Stomach (tissue), 9 donors: Measurements from ENCODE around the gene AZIN2. TPM values are rescaled to one million over a fixed set of nuclear protein-coding genes. Genes with fewer than 3 reads are reported as not detected.

Experiments
- DNase-seq, 2 donors: peaks; one replicate each; pipeline versions ENCODE4 v3.0.0 to v3.0.0-alpha.2; 2013 to 2019
- H3K27ac ChIP-seq, 5 donors: fragments of 200-600 bp in 4 of 5; sonication (generic) in 4 of 5; one replicate each; pipeline ENCODE4 v1.5.1; 2013 to 2019; ENCODE audit warnings: mild to moderate bottlenecking in 1 of 5, moderate library complexity in 1 of 5
- H3K27me3 ChIP-seq, 3 donors: fragments of 200-600 bp; sonication (generic); one replicate each; pipeline ENCODE4 v1.5.1; 2017 to 2019; ENCODE audit warnings: mixed run types in 1 of 3
- H3K36me3 ChIP-seq, 4 donors: fragments of 200-600 bp; sonication (generic); 1 replicate in 3 of 4; 2 replicates in 1 of 4; pipeline ENCODE4 v1.5.1; 2016 to 2019
- H3K4me1 ChIP-seq, 4 donors: fragments of 200-600 bp; sonication (generic); one replicate each; pipeline ENCODE4 v1.5.1; 2016 to 2019
- H3K4me3 ChIP-seq, 4 donors: fragments of 200-600 bp; sonication (generic) in 3 of 4; one replicate each; pipeline ENCODE4 v1.5.1; 2016 to 2019; ENCODE audit warnings: mild to moderate bottlenecking in 1 of 4
- H3K9me3 ChIP-seq, 4 donors: fragments of 200-600 bp; sonication (generic); one replicate each; pipeline ENCODE4 v1.5.1; 2016 to 2019
- EP300 ChIP-seq: sonication (generic); formaldehyde crosslinking; IDR thresholded peaks from one replicate; pipeline ENCODE4 v1.6.1; 2017; ENCODE audit warnings: antibody characterized with exemption
- POLR2A ChIP-seq, 4 donors: fragments of 450-650 bp; IDR thresholded peaks; one replicate each; pipeline ENCODE4 v1.6.1; 2016; ENCODE audit warnings: antibody characterized with exemption in 4 of 4, control low read depth in 2 of 4, mild to moderate bottlenecking in 1 of 4, moderate library complexity in 1 of 4
- POLR2AphosphoS5 ChIP-seq, 3 donors: sonication (generic); formaldehyde crosslinking; IDR thresholded peaks; one replicate each; pipeline ENCODE4 v1.6.1; 2016; ENCODE audit warnings: antibody characterized with exemption in 3 of 3
- WGBS, 5 donors: extraction: QIAGEN DNeasy Blood & Tissue Kit in 3 of 5; methylation state at CpG; one replicate each; pipeline versions ENCODE4 v1.1.5 to v1.1.7; 2013 to 2018; 5-methylcytosine and 5-hydroxymethylcytosine counted together
- intact Hi-C: fragments of 100-400 bp; cut with DNase I; formaldehyde crosslinking; loops from one replicate; pipeline ENCODE4 v1.15.1; 2023; ENCODE audit warnings: low total_unique reads
- polyA plus RNA-seq, 3 donors: library from polyadenylated mRNA; stranded (reverse); fragments of 200-250 nt; gene quantifications; one replicate each; pipeline ENCODE4 v1.2.3, GENCODE V29; 2013
- total RNA-seq, 5 donors: library from RNA; depleted of rRNA; stranded (reverse); fragments of >200 nt; gene quantifications; one replicate each; pipeline versions ENCODE4 v1.1.0 to v1.2.3, GENCODE V29; 2014 to 2016
- TF ChIP-seq, protein P1 (sequence below), 7 experiments: fragments of 450-650 bp in 4 of 7; fragments of 200-600 bp in 3 of 7; sonication (generic) in 3 of 7; IDR thresholded peaks; one replicate each; pipeline ENCODE4 v1.5.1; 2016 to 2019; ENCODE audit warnings: antibody characterized with exemption in 7 of 7, control low read depth in 2 of 7, mild to moderate bottlenecking in 1 of 7
- donor health status: healthy with polysubstance abuse.
- donor health status: Bipolar disorder and iron deficiency.
- donor health status: healthy.

Gene AZIN2
- total and polyA plus RNA-seq, 8 donors: 0.61 to 39.7 (median 2.0) TPM; not detected in 1

GRCh38 chr1:33147275-33147996 lies 66.5 kb downstream of the AZIN2 start:
- Histone ChIP-seq H3K27me3 (no peaks in the 10 kb centered on the region), H3K4me1 (peaks cover 26 to 47% (median 35%) of the 10 kb centered on the region in 4 donors), H3K9me3 (no peaks in the 10 kb centered on the region), H3K4me3 (no peak overlapping the region), H3K36me3 (peaks cover 13 to 41% (median 35%) of the 10 kb centered on the region in 4 donors), H3K27ac (no peak overlapping the region)
- whole genome bisulfite sequencing, 5 donors: 97 to 99% (median 98%) methylated on average over 26 to 30 of the region's 30 CpGs
- intact Hi-C loops: no loop called here
- TF ChIP-seq POLR2AphosphoS5 (IDR thresholded peaks at IDR 0.05) (no peak), EP300 (no peak), POLR2A (IDR thresholded peaks at IDR 0.05) (no peak)
- TF ChIP-seq, protein P1, sequence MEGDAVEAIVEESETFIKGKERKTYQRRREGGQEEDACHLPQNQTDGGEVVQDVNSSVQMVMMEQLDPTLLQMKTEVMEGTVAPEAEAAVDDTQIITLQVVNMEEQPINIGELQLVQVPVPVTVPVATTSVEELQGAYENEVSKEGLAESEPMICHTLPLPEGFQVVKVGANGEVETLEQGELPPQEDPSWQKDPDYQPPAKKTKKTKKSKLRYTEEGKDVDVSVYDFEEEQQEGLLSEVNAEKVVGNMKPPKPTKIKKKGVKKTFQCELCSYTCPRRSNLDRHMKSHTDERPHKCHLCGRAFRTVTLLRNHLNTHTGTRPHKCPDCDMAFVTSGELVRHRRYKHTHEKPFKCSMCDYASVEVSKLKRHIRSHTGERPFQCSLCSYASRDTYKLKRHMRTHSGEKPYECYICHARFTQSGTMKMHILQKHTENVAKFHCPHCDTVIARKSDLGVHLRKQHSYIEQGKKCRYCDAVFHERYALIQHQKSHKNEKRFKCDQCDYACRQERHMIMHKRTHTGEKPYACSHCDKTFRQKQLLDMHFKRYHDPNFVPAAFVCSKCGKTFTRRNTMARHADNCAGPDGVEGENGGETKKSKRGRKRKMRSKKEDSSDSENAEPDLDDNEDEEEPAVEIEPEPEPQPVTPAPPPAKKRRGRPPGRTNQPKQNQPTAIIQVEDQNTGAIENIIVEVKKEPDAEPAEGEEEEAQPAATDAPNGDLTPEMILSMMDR (IDR thresholded peaks at IDR 0.05): no peak
- no peak for DNase-seq

GRCh38 chr1:33147997-33148314 lies 67.0 kb downstream of the AZIN2 start:
- WGBS, 5 donors: 63 to 78% (median 73%) methylated on average over 3 of the region's 3 CpGs
- Histone ChIP-seq H3K36me3 (peaks cover 13 to 41% (median 35%) of the 10 kb centered on the region in 4 donors), H3K27me3 (no peaks in the 10 kb centered on the region), H3K27ac (no peak overlapping the region), H3K9me3 (no peaks in the 10 kb centered on the region), H3K4me3 (no peak overlapping the region), H3K4me1 (peaks cover 24 to 47% (median 35%) of the 10 kb centered on the region in 4 donors)
- intact Hi-C loops: no loop called here
- no peak for DNase-seq
- TF ChIP-seq, protein P1 (IDR thresholded peaks at IDR 0.05): no peak

- TF ChIP-seq EP300: no peak
- TF ChIP-seq, protein P1 (IDR thresholded peaks at IDR 0.05): no peak
- intact Hi-C loops: no loop called here
- DNase-seq: no peak
- 82 to 89% (median 86%) methylated on average over 3 of the region's 3 CpGs for WGBS, 5 donors
- H3K9me3 ChIP-seq: no peaks in the 10 kb centered on the region
- H3K36me3 ChIP-seq: peaks cover 13 to 41% (median 36%) of the 10 kb centered on the region in 4 donors
- H3K4me1 ChIP-seq: peaks cover 17 to 47% (median 38%) of the 10 kb centered on the region in 4 donors
- H3K27me3 ChIP-seq: no peaks in the 10 kb centered on the region
- H3K4me3 ChIP-seq: no peak overlapping the region
- no peak overlapping the region for H3K27ac ChIP-seq
These were observed 67.7 kb downstream of the AZIN2 start for GRCh38 chr1:33148615-33149014.

GRCh38 chr1:33149453-33150190 lies 68.7 kb downstream of the AZIN2 start:
- peak; percentile 86 to 93 for DNase-seq
- H3K27me3 ChIP-seq: no peaks in the 10 kb centered on the region
- H3K4me3 ChIP-seq: no peak overlapping the region
- intact Hi-C loops: no loop called here
- TF ChIP-seq, protein P1 (IDR thresholded peaks at IDR 0.05): no peak
- peak; percentile 41 to 90 (median 66) for TF ChIP-seq POLR2AphosphoS5 (IDR thresholded peaks at IDR 0.05)
- H3K9me3 ChIP-seq: no peaks in the 10 kb centered on the region
- peak overlapping the region; percentile 41 to 76 (median 53) for H3K27ac ChIP-seq
- H3K4me1 ChIP-seq: peaks cover 16 to 49% (median 36%) of the 10 kb centered on the region in 4 donors
- WGBS, 5 donors: 55 to 75% (median 61%) methylated on average over 7 of the region's 7 CpGs
- H3K36me3 ChIP-seq: peaks cover 13 to 49% (median 40%) of the 10 kb centered on the region in 4 donors
